CD4-positive, alpha-beta T cell (primary cell): Measurements from ENCODE around the gene APPL2. TPM values are rescaled to one million over a fixed set of nuclear protein-coding genes. Genes with fewer than 3 reads are reported as not detected.

Source experiments
- ATAC-seq: fragments of 200-7000 bp; cut with Tn5 transposase; one replicate; pipeline ENCODE4 v1.10.0; 2022; ENCODE audit warnings: mild to moderate bottlenecking; ENCODE audit not compliant: poor library complexity
- CTCF ChIA-PET: fragments of 350-600 bp; sonication (Branson Sonifier 250); formaldehyde crosslinking; loops from one replicate; lab custom pipeline; 2021; ENCODE audit warnings: antibody characterized with exemption, inconsistent platforms; lab: Charles Lee
- POLR2A ChIA-PET: fragments of 350-600 bp; sonication (Branson Sonifier 250); formaldehyde crosslinking; loops from one replicate; lab custom pipeline; 2021; ENCODE audit warnings: antibody characterized with exemption, inconsistent platforms; lab: Charles Lee
- DNase-seq, 14 experiments: peaks; one replicate each; pipeline ENCODE4 v3.0.0-alpha.2; 2013 to 2020; ENCODE audit warnings: mixed read lengths in 2 of 14
- H3K27ac ChIP-seq, 2 donors: one replicate each; pipeline versions ENCODE4 v1.5.1 to v1.7.0; 2013; ENCODE audit warnings: low read length in 2 of 2, low read depth in 1 of 2, mild to moderate bottlenecking in 1 of 2
- H3K27me3 ChIP-seq, 2 experiments: 1 replicate in 1 of 2; 2 replicates in 1 of 2; pipeline versions ENCODE4 v1.6.1 to v1.7.0; 2013; ENCODE audit warnings: low read length in 2 of 2, control low read depth in 1 of 2, mild to moderate bottlenecking in 1 of 2, moderate library complexity in 1 of 2; ENCODE audit not compliant: insufficient read depth in 2 of 2, control insufficient read depth in 1 of 2
- H3K36me3 ChIP-seq: one replicate; pipeline ENCODE4 v1.6.1; 2013; ENCODE audit warnings: low read length, control low read depth; ENCODE audit not compliant: insufficient read depth
- H3K4me1 ChIP-seq: one replicate; pipeline ENCODE4 v1.6.1; 2013; ENCODE audit warnings: low read length, control low read depth; ENCODE audit not compliant: insufficient read depth
- H3K4me3 ChIP-seq: one replicate; pipeline ENCODE4 v1.5.1; 2013; ENCODE audit warnings: mild to moderate bottlenecking, low read length, moderate library complexity
- H3K9me3 ChIP-seq, 2 experiments: 1 replicate in 1 of 2; 2 replicates in 1 of 2; pipeline versions ENCODE4 v1.6.1 to v1.7.0; 2013; ENCODE audit warnings: low read length in 2 of 2, mild to moderate bottlenecking in 2 of 2, control low read depth in 1 of 2, moderate library complexity in 1 of 2; ENCODE audit not compliant: control insufficient read depth in 1 of 2, insufficient read depth in 1 of 2
- H3K27ac Mint-ChIP-seq: one replicate; pipeline ENCODE4 v1.8.0; 2020; ENCODE audit warnings: mixed read lengths
- H3K27me3 Mint-ChIP-seq: one replicate; pipeline ENCODE4 v1.8.0; 2021; ENCODE audit warnings: mixed read lengths
- H3K36me3 Mint-ChIP-seq: one replicate; pipeline ENCODE4 v1.8.0; 2021; ENCODE audit warnings: low read depth, mixed read lengths
- H3K4me1 Mint-ChIP-seq: one replicate; pipeline ENCODE4 v1.8.0; 2021; ENCODE audit warnings: low read depth, mixed read lengths
- H3K4me3 Mint-ChIP-seq: one replicate; pipeline ENCODE4 v1.8.0; 2020; ENCODE audit warnings: mild to moderate bottlenecking, mixed read lengths
- H3K9me3 Mint-ChIP-seq: one replicate; pipeline ENCODE4 v1.8.0; 2020; ENCODE audit warnings: mixed read lengths
- intact Hi-C, 2 experiments: fragments of 100-400 bp; cut with DNase I in 1 of 2; cut with micrococcal nuclease in 1 of 2; formaldehyde crosslinking; loops; one replicate each; pipeline versions ENCODE4 v1.15.1 to v1.9.0; 2023 to 2025; cut with DNase I, micrococcal nuclease
- total RNA-seq, 174 experiments: library from RNA in 2 of 174; stranded (reverse) in 2 of 174; gene quantifications; one replicate each; pipeline ENCODE4 v1.2.3 and lab custom pipeline; 2021 to 2026
- TF ChIP-seq, protein P1 (sequence below): fragments of 200-600 bp; IDR thresholded peaks from one replicate; pipeline ENCODE4 v1.8.0; 2022; ENCODE audit warnings: antibody characterized with exemption, mild to moderate bottlenecking

Gene APPL2
- total RNA-seq, 2 experiments from 2014 or later = 58.8 to 59.9 TPM

DNA sequence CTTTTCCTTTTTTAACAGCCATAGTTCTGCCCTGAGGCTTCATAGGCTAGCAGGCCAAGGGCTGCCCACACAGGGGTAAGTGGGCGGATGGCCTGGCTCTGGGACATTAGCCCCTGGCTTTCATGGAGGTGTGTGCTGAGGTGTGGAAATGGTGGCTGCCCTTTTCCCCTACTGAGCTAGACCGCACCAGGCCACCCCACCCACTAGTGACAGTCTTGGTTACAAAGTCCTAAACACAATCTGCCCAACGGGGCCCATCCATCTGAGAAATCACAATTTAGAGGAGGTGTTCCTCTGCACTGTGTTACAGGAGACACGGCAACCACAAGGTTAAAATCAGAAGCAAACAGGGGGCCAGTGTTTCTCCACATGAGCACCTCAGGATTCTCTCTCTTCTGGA is 35.6 kb downstream of the APPL2 start:
- POLR2A ChIA-PET = no interaction called here
- CTCF ChIA-PET = no interaction called here
- intact Hi-C loops = no loop called here
- Histone ChIP-seq H3K36me3 (peaks cover 83% of the 10 kb centered on the region), H3K4me3 (no peak overlapping the region), H3K4me1 (no peaks in the 10 kb centered on the region), H3K9me3 (no peaks in the 10 kb centered on the region), H3K27me3 (no peaks in the 10 kb centered on the region), H3K27ac (no peak overlapping the region)
- TF ChIP-seq, protein P1, sequence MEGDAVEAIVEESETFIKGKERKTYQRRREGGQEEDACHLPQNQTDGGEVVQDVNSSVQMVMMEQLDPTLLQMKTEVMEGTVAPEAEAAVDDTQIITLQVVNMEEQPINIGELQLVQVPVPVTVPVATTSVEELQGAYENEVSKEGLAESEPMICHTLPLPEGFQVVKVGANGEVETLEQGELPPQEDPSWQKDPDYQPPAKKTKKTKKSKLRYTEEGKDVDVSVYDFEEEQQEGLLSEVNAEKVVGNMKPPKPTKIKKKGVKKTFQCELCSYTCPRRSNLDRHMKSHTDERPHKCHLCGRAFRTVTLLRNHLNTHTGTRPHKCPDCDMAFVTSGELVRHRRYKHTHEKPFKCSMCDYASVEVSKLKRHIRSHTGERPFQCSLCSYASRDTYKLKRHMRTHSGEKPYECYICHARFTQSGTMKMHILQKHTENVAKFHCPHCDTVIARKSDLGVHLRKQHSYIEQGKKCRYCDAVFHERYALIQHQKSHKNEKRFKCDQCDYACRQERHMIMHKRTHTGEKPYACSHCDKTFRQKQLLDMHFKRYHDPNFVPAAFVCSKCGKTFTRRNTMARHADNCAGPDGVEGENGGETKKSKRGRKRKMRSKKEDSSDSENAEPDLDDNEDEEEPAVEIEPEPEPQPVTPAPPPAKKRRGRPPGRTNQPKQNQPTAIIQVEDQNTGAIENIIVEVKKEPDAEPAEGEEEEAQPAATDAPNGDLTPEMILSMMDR = no peak
- H3K36me3 Mint-ChIP-seq = peaks cover 72% of the 10 kb centered on the region
- no peaks in the 10 kb centered on the region for H3K9me3 Mint-ChIP-seq
- H3K4me3 Mint-ChIP-seq = no peak overlapping the region
- no peaks in the 10 kb centered on the region for H3K4me1 Mint-ChIP-seq
- DNase-seq (no peak), ATAC-seq (no peak)
- H3K27ac Mint-ChIP-seq = no peak overlapping the region
- H3K27me3 Mint-ChIP-seq = no peaks in the 10 kb centered on the region

DNA sequence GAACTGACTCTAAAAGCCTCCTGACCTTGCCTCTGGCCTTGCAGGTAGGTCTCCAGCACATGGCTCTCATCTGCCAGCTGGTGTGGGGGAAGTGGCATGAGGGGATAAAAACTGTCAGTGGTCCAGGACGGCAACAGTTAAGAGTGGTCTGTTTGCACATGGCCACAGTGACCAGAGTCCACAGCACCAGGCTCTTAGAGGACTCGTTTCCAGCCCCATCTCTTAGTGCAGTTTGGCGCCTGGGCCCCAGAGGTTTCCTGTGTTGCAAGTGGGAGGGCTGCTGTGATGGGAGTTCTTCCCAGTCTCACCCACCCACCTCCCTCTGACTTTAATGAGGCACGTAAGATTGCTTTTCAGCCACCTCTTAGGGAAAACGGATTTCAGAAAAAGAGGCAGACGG is 37.0 kb downstream of the APPL2 start:
- no peaks in the 10 kb centered on the region for H3K27me3 Mint-ChIP-seq
- Histone ChIP-seq H3K4me1 (no peaks in the 10 kb centered on the region), H3K36me3 (peaks cover 80% of the 10 kb centered on the region), H3K27me3 (no peaks in the 10 kb centered on the region), H3K9me3 (no peaks in the 10 kb centered on the region), H3K4me3 (no peak overlapping the region), H3K27ac (no peak overlapping the region)
- H3K4me1 Mint-ChIP-seq = no peaks in the 10 kb centered on the region
- ChIA-PET CTCF (no interaction called here), POLR2A (no interaction called here)
- TF ChIP-seq, protein P1 = no peak
- H3K36me3 Mint-ChIP-seq = peaks cover 72% of the 10 kb centered on the region
- intact Hi-C loops = no loop called here
- no peak for DNase-seq
- H3K4me3 Mint-ChIP-seq = no peak overlapping the region
- ATAC-seq = no peak
- no peaks in the 10 kb centered on the region for H3K9me3 Mint-ChIP-seq
- H3K27ac Mint-ChIP-seq = no peak overlapping the region

DNA sequence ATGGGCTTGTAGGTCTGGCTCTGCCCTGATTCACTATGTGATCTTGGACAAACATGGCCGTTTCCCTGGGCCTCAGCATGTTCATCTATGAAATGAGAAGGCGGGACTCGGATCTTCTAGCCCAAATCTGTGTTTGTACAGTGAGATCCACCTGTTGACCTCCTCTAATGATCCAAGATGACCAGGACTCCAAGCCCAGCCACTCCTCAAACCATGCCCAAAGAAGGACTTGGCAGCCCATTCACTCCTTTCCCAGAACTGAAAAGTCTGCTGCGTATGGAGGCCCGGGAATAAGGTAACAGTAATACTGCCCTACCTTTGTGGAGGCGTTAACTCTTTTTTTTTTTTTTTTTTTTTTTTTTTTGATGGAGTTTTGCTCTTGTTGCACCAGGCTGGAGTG is 39.9 kb downstream of the APPL2 start:
- Histone ChIP-seq H3K36me3 (peaks cover 77% of the 10 kb centered on the region), H3K4me1 (no peaks in the 10 kb centered on the region), H3K27me3 (no peaks in the 10 kb centered on the region), H3K4me3 (no peak overlapping the region), H3K9me3 (no peaks in the 10 kb centered on the region), H3K27ac (no peak overlapping the region)
- no peaks in the 10 kb centered on the region for H3K27me3 Mint-ChIP-seq
- ChIA-PET CTCF (no interaction called here), POLR2A (no interaction called here)
- DNase-seq (no peak), ATAC-seq (no peak)
- H3K36me3 Mint-ChIP-seq = peaks cover 73% of the 10 kb centered on the region
- intact Hi-C loops = no loop called here
- no peaks in the 10 kb centered on the region for H3K9me3 Mint-ChIP-seq
- TF ChIP-seq, protein P1 = no peak
- no peaks in the 10 kb centered on the region for H3K4me1 Mint-ChIP-seq
- no peak overlapping the region for H3K27ac Mint-ChIP-seq
- H3K4me3 Mint-ChIP-seq = no peak overlapping the region
